Stomach (tissue), 9 donors: ENCODE results near the gene MSH5. TPM values are rescaled to one million over a fixed set of nuclear protein-coding genes. Genes with fewer than 3 reads are reported as not detected.

ENCODE experiments used
- DNase-seq, 2 donors: peaks; one replicate each; pipeline versions ENCODE4 v3.0.0 to v3.0.0-alpha.2; 2013 to 2019
- H3K27ac ChIP-seq, 5 donors: fragments of 200-600 bp in 4 of 5; sonication (generic) in 4 of 5; one replicate each; pipeline ENCODE4 v1.5.1; 2013 to 2019; ENCODE audit warnings: mild to moderate bottlenecking in 1 of 5, moderate library complexity in 1 of 5
- H3K27me3 ChIP-seq, 3 donors: fragments of 200-600 bp; sonication (generic); one replicate each; pipeline ENCODE4 v1.5.1; 2017 to 2019; ENCODE audit warnings: mixed run types in 1 of 3
- H3K36me3 ChIP-seq, 4 donors: fragments of 200-600 bp; sonication (generic); 1 replicate in 3 of 4; 2 replicates in 1 of 4; pipeline ENCODE4 v1.5.1; 2016 to 2019
- H3K4me1 ChIP-seq, 4 donors: fragments of 200-600 bp; sonication (generic); one replicate each; pipeline ENCODE4 v1.5.1; 2016 to 2019
- H3K4me3 ChIP-seq, 4 donors: fragments of 200-600 bp; sonication (generic) in 3 of 4; one replicate each; pipeline ENCODE4 v1.5.1; 2016 to 2019; ENCODE audit warnings: mild to moderate bottlenecking in 1 of 4
- H3K9me3 ChIP-seq, 4 donors: fragments of 200-600 bp; sonication (generic); one replicate each; pipeline ENCODE4 v1.5.1; 2016 to 2019
- EP300 ChIP-seq: sonication (generic); formaldehyde crosslinking; IDR thresholded peaks from one replicate; pipeline ENCODE4 v1.6.1; 2017; ENCODE audit warnings: antibody characterized with exemption
- POLR2A ChIP-seq, 4 donors: fragments of 450-650 bp; IDR thresholded peaks; one replicate each; pipeline ENCODE4 v1.6.1; 2016; ENCODE audit warnings: antibody characterized with exemption in 4 of 4, control low read depth in 2 of 4, mild to moderate bottlenecking in 1 of 4, moderate library complexity in 1 of 4
- POLR2AphosphoS5 ChIP-seq, 3 donors: sonication (generic); formaldehyde crosslinking; IDR thresholded peaks; one replicate each; pipeline ENCODE4 v1.6.1; 2016; ENCODE audit warnings: antibody characterized with exemption in 3 of 3
- WGBS, 5 donors: extraction: QIAGEN DNeasy Blood & Tissue Kit in 3 of 5; methylation state at CpG; one replicate each; pipeline versions ENCODE4 v1.1.5 to v1.1.7; 2013 to 2018; 5-methylcytosine and 5-hydroxymethylcytosine counted together
- intact Hi-C: fragments of 100-400 bp; cut with DNase I; formaldehyde crosslinking; loops from one replicate; pipeline ENCODE4 v1.15.1; 2023; ENCODE audit warnings: low total_unique reads
- polyA plus RNA-seq, 3 donors: library from polyadenylated mRNA; stranded (reverse); fragments of 200-250 nt; gene quantifications; one replicate each; pipeline ENCODE4 v1.2.3, GENCODE V29; 2013
- total RNA-seq, 5 donors: library from RNA; depleted of rRNA; stranded (reverse); fragments of >200 nt; gene quantifications; one replicate each; pipeline versions ENCODE4 v1.1.0 to v1.2.3, GENCODE V29; 2014 to 2016
- TF ChIP-seq, protein P1 (sequence below), 7 experiments: fragments of 450-650 bp in 4 of 7; fragments of 200-600 bp in 3 of 7; sonication (generic) in 3 of 7; IDR thresholded peaks; one replicate each; pipeline ENCODE4 v1.5.1; 2016 to 2019; ENCODE audit warnings: antibody characterized with exemption in 7 of 7, control low read depth in 2 of 7, mild to moderate bottlenecking in 1 of 7
- donor health status: healthy with polysubstance abuse.
- donor health status: Bipolar disorder and iron deficiency.
- donor health status: healthy.

The MSH5 gene
- total and polyA plus RNA-seq, 8 donors = 2.9 to 66.4 (median 10.9) TPM

DNA sequence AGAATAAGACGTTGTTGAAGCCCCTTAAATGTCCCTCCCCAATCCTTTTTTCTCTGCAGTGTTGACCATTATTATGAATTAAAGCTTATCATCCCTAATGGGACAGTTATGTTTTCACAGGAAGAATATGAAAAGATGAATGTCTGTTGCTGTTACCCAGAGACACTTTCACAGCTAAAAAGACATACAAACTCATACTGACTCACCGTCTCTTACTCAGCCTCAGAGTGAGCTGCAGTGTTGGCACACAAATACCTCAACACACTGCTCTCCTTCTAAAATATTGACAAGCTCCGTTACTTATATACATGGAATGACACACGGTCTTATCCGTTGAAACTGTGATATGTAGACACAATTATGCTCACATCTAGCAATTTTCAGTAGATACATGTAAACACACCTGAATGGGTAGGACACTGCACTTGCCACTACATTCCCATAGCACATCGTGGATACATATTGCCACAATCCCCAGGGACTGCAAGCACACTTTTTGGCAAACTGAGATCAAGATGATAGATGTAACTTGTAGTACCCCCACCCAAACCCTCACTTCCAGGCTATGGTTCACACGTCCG, 13.0 kb downstream of the MSH5 start:
- Histone ChIP-seq H3K9me3 (no peaks in the 10 kb centered on the region), H3K36me3 (no peaks in the 10 kb centered on the region), H3K4me3 (no peak overlapping the region), H3K27me3 (no peaks in the 10 kb centered on the region), H3K27ac (no peak overlapping the region), H3K4me1 (no peaks in the 10 kb centered on the region)
- no peak for DNase-seq
- intact Hi-C loops = no loop called here
- 59 to 68% (median 64%) methylated on average over 8 of the region's 8 CpGs for WGBS, 5 donors
- TF ChIP-seq POLR2AphosphoS5 (IDR thresholded peaks at IDR 0.05) = no peak

DNA sequence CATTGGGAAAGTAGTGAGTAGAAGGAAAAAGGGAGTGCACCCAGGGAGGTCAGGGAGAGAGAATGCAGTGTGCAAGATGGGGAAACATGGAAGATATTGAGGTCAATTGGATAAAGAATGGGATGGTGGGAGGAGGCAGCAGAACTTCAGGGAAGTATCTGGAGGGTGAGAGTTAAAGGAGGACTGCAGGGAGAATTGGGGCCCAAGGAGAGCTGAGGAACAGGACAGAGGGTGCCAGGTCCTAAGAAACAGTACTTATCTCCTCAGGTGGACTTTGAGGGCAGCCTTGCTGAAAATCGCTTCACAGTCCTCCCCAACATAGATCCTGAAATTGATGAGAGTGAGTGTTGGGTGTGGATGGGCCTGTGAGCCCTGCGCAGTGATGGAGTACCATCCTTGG, 18.5 kb downstream of the MSH5 start:
- TF ChIP-seq EP300 (no peak), POLR2AphosphoS5 (IDR thresholded peaks at IDR 0.05) (no peak), POLR2A (IDR thresholded peaks at IDR 0.05) (no peak)
- TF ChIP-seq, protein P1, sequence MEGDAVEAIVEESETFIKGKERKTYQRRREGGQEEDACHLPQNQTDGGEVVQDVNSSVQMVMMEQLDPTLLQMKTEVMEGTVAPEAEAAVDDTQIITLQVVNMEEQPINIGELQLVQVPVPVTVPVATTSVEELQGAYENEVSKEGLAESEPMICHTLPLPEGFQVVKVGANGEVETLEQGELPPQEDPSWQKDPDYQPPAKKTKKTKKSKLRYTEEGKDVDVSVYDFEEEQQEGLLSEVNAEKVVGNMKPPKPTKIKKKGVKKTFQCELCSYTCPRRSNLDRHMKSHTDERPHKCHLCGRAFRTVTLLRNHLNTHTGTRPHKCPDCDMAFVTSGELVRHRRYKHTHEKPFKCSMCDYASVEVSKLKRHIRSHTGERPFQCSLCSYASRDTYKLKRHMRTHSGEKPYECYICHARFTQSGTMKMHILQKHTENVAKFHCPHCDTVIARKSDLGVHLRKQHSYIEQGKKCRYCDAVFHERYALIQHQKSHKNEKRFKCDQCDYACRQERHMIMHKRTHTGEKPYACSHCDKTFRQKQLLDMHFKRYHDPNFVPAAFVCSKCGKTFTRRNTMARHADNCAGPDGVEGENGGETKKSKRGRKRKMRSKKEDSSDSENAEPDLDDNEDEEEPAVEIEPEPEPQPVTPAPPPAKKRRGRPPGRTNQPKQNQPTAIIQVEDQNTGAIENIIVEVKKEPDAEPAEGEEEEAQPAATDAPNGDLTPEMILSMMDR (IDR thresholded peaks at IDR 0.05) = no peak
- no peaks in the 10 kb centered on the region for H3K9me3 ChIP-seq
- intact Hi-C loops = no loop called here
- 93 to 100% (median 97%) methylated on average over 2 of the region's 2 CpGs for WGBS, 5 donors
- H3K27me3 ChIP-seq = no peaks in the 10 kb centered on the region
- H3K27ac ChIP-seq = no peak overlapping the region
- no peak for DNase-seq
- H3K4me1 ChIP-seq = no peaks in the 10 kb centered on the region
- no peak overlapping the region for H3K4me3 ChIP-seq
- H3K36me3 ChIP-seq = peaks cover 0 to 25% (median 7%) of the 10 kb centered on the region in 4 donors

DNA sequence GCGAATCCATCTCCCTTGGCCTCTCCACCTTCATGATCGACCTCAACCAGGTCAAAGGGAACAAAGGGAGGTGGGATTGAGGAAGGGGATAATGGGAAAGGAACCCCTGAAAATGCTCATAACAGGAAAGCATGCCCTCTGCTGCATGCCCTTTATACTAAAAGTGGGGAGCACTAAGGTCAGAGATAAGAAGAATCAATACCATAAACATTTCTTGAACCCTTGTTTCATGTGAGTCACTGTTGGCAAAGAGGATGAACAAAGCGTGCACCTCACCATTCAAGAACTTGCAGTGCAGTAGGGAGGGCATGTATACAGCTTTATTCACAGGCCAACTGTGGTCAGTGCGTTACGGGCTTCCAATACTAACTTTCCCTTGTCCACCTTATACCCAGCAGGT, 21.0 kb downstream of the MSH5 start:
- no peak for DNase-seq
- intact Hi-C loops = loop anchor here (10.0 kb wide), 1 partner anchor 76 kb away; the partner anchor contains the start of gene LY6G5C
- Histone ChIP-seq H3K27me3 (no peaks in the 10 kb centered on the region), H3K36me3 (peaks cover 0 to 25% (median 7%) of the 10 kb centered on the region in 4 donors), H3K27ac (no peak overlapping the region), H3K9me3 (no peaks in the 10 kb centered on the region), H3K4me1 (peaks cover 0 to under 1% (median 0%) of the 10 kb centered on the region in 4 donors), H3K4me3 (no peak overlapping the region)
- WGBS, 5 donors = 78 to 88% (median 85%) methylated on average over 5 of the region's 5 CpGs
- TF ChIP-seq EP300 = no peak
- no peak for TF ChIP-seq POLR2A (IDR thresholded peaks at IDR 0.05)
- TF ChIP-seq POLR2AphosphoS5 (IDR thresholded peaks at IDR 0.05) = no peak
- TF ChIP-seq, protein P1 (IDR thresholded peaks at IDR 0.05) = no peak

DNA sequence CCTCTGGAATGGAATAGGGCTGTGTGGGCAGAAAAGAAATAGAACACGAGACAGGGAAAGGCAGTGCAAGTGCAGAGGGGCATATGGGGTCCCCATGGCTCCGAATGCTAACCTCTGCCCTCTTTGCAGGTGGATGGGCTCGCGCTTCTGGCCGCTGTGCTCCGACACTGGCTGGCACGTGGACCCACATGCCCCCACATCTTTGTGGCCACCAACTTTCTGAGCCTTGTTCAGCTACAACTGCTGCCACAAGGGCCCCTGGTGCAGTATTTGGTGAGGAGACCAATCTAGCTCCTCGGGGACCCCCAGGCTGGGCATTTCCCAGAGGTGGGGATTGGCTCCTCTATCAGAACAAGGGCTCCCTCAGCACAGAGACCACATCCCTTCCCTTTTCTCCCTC, 21.5 kb downstream of the MSH5 start:
- Histone ChIP-seq H3K4me3 (no peak overlapping the region), H3K27ac (no peak overlapping the region), H3K27me3 (peaks cover 0 to 6% (median 0%) of the 10 kb centered on the region in 3 donors), H3K36me3 (peaks cover 0 to 25% (median 7%) of the 10 kb centered on the region in 4 donors), H3K4me1 (peaks cover 0 to 7% (median 1%) of the 10 kb centered on the region in 4 donors), H3K9me3 (no peaks in the 10 kb centered on the region)
- TF ChIP-seq, protein P1 (IDR thresholded peaks at IDR 0.05) = no peak
- TF ChIP-seq POLR2AphosphoS5 (IDR thresholded peaks at IDR 0.05) (no peak), POLR2A (IDR thresholded peaks at IDR 0.05) (no peak), EP300 (no peak)
- WGBS, 5 donors = 90 to 98% (median 97%) methylated on average over 8 of the region's 8 CpGs
- intact Hi-C loops = loop anchor here (10.0 kb wide), 1 partner anchor 77 kb away; the partner anchor contains the start of gene LY6G5C
- no peak for DNase-seq

DNA sequence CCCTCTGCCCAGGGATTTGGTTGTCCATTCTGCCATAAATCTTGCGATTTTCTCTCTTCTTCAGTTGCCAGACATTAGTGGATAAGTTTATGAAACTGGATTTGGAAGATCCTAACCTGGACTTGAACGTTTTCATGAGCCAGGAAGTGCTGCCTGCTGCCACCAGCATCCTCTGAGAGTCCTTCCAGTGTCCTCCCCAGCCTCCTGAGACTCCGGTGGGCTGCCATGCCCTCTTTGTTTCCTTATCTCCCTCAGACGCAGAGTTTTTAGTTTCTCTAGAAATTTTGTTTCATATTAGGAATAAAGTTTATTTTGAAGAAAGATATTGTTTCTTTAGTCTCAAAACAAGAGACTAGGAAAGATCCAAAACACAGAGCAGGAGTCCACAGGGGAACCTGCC, 22.6 kb downstream of the MSH5 start, which contains the start of gene SAPCD1:
TSS of gene SAPCD1 (plus strand) at position 301 of the 400 bp plus-strand sequence. CDS start 399 bp downstream, outside the sequence.
- no peak within 1 kb of the TSS for H3K4me3 ChIP-seq
- H3K9me3 ChIP-seq = no peaks in the 10 kb centered on the region
- H3K27ac ChIP-seq = no peak within 1 kb of the TSS
- 74 to 80% (median 78%) methylated on average over 4 of the region's 4 CpGs for WGBS, 5 donors
- intact Hi-C loops = loop anchor here (10.0 kb wide), 1 partner anchor 78 kb away; the partner anchor contains the start of gene LY6G5C
- H3K36me3 ChIP-seq = peaks cover 0 to 25% (median 7%) of the 10 kb centered on the region in 4 donors
- no peak for DNase-seq
- peaks cover 0 to 7% (median 0%) of the 10 kb centered on the region in 3 donors for H3K27me3 ChIP-seq
- peaks cover 0 to 10% (median 3%) of the 10 kb centered on the region in 4 donors for H3K4me1 ChIP-seq
- no peak for TF ChIP-seq POLR2AphosphoS5 (IDR thresholded peaks at IDR 0.05)
- TF ChIP-seq POLR2A (IDR thresholded peaks at IDR 0.05) = no peak
- no peak for TF ChIP-seq EP300
